Measurements from ENCODE around the gene KLHL15.

Gene KLHL15

DNA sequence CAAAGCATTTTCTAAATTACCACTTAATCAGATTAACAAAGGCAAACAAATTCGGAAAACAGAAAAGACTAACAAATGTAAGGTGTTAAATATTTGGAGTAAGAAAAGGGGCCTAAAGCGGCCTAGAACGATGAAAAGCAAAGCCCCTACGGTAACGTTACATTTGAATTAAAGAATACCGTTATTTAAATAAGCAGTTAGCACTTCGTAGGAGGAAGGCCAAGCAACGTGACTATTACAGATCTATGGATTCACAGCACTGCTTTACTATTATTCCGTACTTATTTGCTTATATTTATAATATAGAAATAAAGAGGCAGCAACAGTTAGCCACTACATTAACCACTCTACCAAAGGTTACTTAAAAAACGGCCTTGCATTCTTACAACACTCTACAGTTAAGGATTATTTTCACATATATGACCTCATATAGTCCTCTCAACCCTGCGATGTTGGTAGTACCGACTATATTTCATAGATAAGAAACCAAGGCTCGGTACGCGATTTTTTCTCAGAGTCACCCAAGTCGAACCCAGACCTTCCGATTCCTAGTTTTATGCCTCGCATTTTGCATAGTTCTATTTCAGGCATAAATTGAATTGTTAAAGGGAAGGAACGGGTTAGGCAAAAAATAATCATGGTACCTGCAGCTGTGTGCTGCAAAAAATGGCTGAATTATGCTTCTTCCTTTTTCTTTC, 2.9 kb downstream of the KLHL15 start:
- no peak for TF ChIP-seq TAF1 (IDR thresholded peaks at IDR 0.05; ENCODE audit: borderline replicate concordance, insufficient read depth, low read length)
- TF ChIP-seq SIN3A (IDR thresholded peaks at IDR 0.05; ENCODE audit: borderline replicate concordance, insufficient read depth, low read length) = no peak
- TF ChIP-seq, protein P1, sequence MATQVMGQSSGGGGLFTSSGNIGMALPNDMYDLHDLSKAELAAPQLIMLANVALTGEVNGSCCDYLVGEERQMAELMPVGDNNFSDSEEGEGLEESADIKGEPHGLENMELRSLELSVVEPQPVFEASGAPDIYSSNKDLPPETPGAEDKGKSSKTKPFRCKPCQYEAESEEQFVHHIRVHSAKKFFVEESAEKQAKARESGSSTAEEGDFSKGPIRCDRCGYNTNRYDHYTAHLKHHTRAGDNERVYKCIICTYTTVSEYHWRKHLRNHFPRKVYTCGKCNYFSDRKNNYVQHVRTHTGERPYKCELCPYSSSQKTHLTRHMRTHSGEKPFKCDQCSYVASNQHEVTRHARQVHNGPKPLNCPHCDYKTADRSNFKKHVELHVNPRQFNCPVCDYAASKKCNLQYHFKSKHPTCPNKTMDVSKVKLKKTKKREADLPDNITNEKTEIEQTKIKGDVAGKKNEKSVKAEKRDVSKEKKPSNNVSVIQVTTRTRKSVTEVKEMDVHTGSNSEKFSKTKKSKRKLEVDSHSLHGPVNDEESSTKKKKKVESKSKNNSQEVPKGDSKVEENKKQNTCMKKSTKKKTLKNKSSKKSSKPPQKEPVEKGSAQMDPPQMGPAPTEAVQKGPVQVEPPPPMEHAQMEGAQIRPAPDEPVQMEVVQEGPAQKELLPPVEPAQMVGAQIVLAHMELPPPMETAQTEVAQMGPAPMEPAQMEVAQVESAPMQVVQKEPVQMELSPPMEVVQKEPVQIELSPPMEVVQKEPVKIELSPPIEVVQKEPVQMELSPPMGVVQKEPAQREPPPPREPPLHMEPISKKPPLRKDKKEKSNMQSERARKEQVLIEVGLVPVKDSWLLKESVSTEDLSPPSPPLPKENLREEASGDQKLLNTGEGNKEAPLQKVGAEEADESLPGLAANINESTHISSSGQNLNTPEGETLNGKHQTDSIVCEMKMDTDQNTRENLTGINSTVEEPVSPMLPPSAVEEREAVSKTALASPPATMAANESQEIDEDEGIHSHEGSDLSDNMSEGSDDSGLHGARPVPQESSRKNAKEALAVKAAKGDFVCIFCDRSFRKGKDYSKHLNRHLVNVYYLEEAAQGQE (IDR thresholded peaks at IDR 0.05; ENCODE audit: insufficient read depth in 1 of 2, low read depth in 2 of 2, low read length in 2 of 2) = no peak
- no peak for TF ChIP-seq POLR2AphosphoS5 (IDR thresholded peaks at IDR 0.05; ENCODE audit: low read depth, low read length)
- no peak for TF ChIP-seq FOXP2 (optimal IDR thresholded peaks at IDR 0.05; ENCODE audit: borderline replicate concordance, extremely low read depth, extremely low read length, insufficient read depth)

DNA sequence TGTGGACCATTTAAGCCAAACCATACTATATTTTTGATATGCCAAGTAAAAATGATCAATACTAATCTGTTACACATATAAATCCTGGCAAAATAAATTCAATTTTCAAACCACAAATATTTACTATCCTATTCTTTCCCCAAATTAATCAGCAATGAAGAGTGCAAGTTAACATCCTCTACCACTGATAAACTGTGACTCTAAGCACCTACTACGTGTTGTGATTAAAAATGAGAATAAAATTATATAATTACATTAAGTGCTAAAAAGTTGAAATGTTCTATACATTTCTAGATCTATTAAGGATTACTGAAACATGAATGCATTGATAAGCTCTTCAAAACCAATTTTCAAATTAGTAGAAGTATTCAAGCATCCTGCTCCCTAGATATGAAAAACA, 3.4 kb downstream of the KLHL15 start:
- no peak for TF ChIP-seq POLR2AphosphoS5 (IDR thresholded peaks at IDR 0.05; ENCODE audit: low read depth, low read length)
- TF ChIP-seq, protein P1 (IDR thresholded peaks at IDR 0.05; ENCODE audit: insufficient read depth in 1 of 2, low read depth in 2 of 2, low read length in 2 of 2) = no peak
- TF ChIP-seq FOXP2 (optimal IDR thresholded peaks at IDR 0.05; ENCODE audit: borderline replicate concordance, extremely low read depth, extremely low read length, insufficient read depth) = no peak
- TF ChIP-seq TAF1 (IDR thresholded peaks at IDR 0.05; ENCODE audit: borderline replicate concordance, insufficient read depth, low read length) = no peak
- no peak for TF ChIP-seq SIN3A (IDR thresholded peaks at IDR 0.05; ENCODE audit: borderline replicate concordance, insufficient read depth, low read length)

DNA sequence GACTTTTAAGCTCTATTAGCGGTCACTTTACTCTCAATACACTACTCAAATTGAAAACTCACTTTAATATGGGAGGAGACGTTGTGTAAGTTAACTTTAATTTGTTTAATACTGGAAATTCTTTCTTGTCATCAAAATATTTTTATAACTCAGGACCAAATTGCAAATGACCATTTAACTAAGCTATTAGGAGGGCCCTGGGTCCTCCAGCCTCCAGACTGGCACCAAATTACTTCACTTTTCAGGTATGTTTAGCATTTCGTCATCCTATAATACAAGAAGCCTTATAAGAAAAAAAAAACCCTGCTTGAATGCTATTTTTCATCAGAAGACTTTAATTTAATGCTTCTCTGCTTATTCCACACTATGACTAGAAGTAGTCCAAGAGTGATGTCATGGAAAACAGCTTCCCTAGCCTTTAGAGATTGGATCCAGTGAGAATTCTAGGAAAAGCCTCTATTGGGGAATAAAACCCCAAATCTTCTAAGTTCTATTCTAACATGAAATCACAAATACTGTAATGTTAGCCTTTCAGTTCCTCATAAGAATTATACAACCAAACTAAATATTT, 6.6 kb downstream of the KLHL15 start:
- TF ChIP-seq, protein P1 (IDR thresholded peaks at IDR 0.05; ENCODE audit: insufficient read depth in 1 of 2, low read depth in 2 of 2, low read length in 2 of 2) = no peak
- no peak for TF ChIP-seq FOXP2 (optimal IDR thresholded peaks at IDR 0.05; ENCODE audit: borderline replicate concordance, extremely low read depth, extremely low read length, insufficient read depth)
- no peak for TF ChIP-seq POLR2AphosphoS5 (IDR thresholded peaks at IDR 0.05; ENCODE audit: low read depth, low read length)
- no peak for TF ChIP-seq TAF1 (IDR thresholded peaks at IDR 0.05; ENCODE audit: borderline replicate concordance, insufficient read depth, low read length)
- no peak for TF ChIP-seq SIN3A (IDR thresholded peaks at IDR 0.05; ENCODE audit: borderline replicate concordance, insufficient read depth, low read length)

DNA sequence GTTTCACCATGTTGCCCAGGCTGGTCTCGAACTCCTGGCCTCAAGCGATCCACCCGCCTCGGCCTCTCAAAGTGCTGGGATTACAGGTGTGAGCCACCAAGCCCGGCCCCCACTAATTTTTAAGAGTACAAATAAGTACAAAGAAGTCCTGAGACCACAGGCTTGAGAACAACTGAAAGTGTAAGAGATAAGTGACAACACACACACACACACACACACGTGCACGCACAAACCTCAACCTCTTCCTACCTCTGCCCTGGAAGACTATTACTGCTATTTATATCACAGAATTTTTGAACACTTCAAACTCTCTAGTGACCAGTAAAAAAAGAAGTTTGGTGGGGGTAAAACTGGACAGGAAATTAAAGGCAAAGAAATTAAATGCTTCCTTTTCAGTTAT, 7.5 kb downstream of the KLHL15 start:
- TF ChIP-seq POLR2AphosphoS5 (IDR thresholded peaks at IDR 0.05; ENCODE audit: low read depth, low read length) (no peak), FOXP2 (optimal IDR thresholded peaks at IDR 0.05; ENCODE audit: borderline replicate concordance, extremely low read depth, extremely low read length, insufficient read depth) (no peak), TAF1 (IDR thresholded peaks at IDR 0.05; ENCODE audit: borderline replicate concordance, insufficient read depth, low read length) (no peak), SIN3A (IDR thresholded peaks at IDR 0.05; ENCODE audit: borderline replicate concordance, insufficient read depth, low read length) (no peak)
- TF ChIP-seq, protein P1 (IDR thresholded peaks at IDR 0.05; ENCODE audit: insufficient read depth in 1 of 2, low read depth in 2 of 2, low read length in 2 of 2) = no peak

Data from PFSK-1 (cell line).